Hepatocyte (in vitro differentiated cells): Measurements from ENCODE around the gene XPO4. TPM values are rescaled to one million over a fixed set of nuclear protein-coding genes. Genes with fewer than 3 reads are reported as not detected.

ENCODE experiments used
- DNase-seq: peaks from one replicate; pipeline ENCODE4 v3.0.0-alpha.2; 2016; ENCODE audit warnings: low spot score
- H2AFZ ChIP-seq: fragments of 200-600 bp; sonication (generic); 2 replicates; pipeline ENCODE4 v1.6.0; 2016; ENCODE audit warnings: antibody characterized with exemption, mild to moderate bottlenecking
- H3K27ac ChIP-seq: fragments of 200-600 bp; sonication (generic); 2 replicates; pipeline ENCODE4 v1.5.1; 2016; ENCODE audit warnings: mild to moderate bottlenecking
- H3K27me3 ChIP-seq: fragments of 200-600 bp; sonication (generic); 2 replicates; pipeline ENCODE4 v1.6.1; 2016
- H3K36me3 ChIP-seq: fragments of 200-600 bp; sonication (generic); replicated peaks from 2 replicates; pipeline ENCODE4 v1.5.1; 2016; ENCODE audit warnings: low read depth; ENCODE audit not compliant: insufficient read depth
- H3K4me1 ChIP-seq: fragments of 200-600 bp; sonication (generic); 2 replicates; pipeline ENCODE4 v1.5.1; 2016; ENCODE audit warnings: mild to moderate bottlenecking, moderate library complexity; ENCODE audit not compliant: insufficient read depth
- H3K4me2 ChIP-seq: fragments of 200-600 bp; sonication (generic); 2 replicates; pipeline ENCODE4 v1.6.0; 2016
- H3K4me3 ChIP-seq: fragments of 200-600 bp; sonication (generic); 2 replicates; pipeline ENCODE4 v1.5.1; 2016; ENCODE audit warnings: mild to moderate bottlenecking
- H3K79me2 ChIP-seq: fragments of 200-600 bp; sonication (generic); 2 replicates; pipeline ENCODE4 v1.6.0; 2017; ENCODE audit warnings: mild to moderate bottlenecking
- H3K9me2 ChIP-seq: fragments of 200-600 bp; sonication (generic); replicated peaks from 2 replicates; pipeline ENCODE4 v1.6.0; 2017; ENCODE audit warnings: mild to moderate bottlenecking; ENCODE audit not compliant: insufficient read depth
- H3K9me3 ChIP-seq: fragments of 200-600 bp; sonication (generic); 2 replicates; pipeline ENCODE4 v1.5.1; 2016; ENCODE audit warnings: low read depth, mild to moderate bottlenecking
- H4K20me1 ChIP-seq: fragments of 200-600 bp; sonication (generic); 2 replicates; pipeline ENCODE4 v1.6.0; 2016; ENCODE audit warnings: mild to moderate bottlenecking; ENCODE audit not compliant: insufficient read depth, poor library complexity, severe bottlenecking
- EZH2 ChIP-seq: fragments of 200-600 bp; sonication (generic); IDR thresholded peaks from 2 replicates; pipeline ENCODE4 v1.6.1; 2016; ENCODE audit warnings: antibody characterized with exemption, mild to moderate bottlenecking, borderline replicate concordance
- EZH2phosphoT487 ChIP-seq: fragments of 200-600 bp; sonication (generic); IDR thresholded peaks from one replicate; pipeline ENCODE4 v1.6.1; 2018; ENCODE audit warnings: antibody characterized with exemption, mild to moderate bottlenecking, low read depth, moderate library complexity; ENCODE audit not compliant: unreplicated experiment, severe bottlenecking
- WGBS: methylation state at CpG from one replicate; pipeline ENCODE4 v1.1.6; 2016; ENCODE audit warnings: low lambda C conversion rate; ENCODE audit errors: missing lambda C conversion rate; 5-methylcytosine and 5-hydroxymethylcytosine counted together
- polyA plus RNA-seq: library from polyadenylated mRNA; unstranded; fragments of >200 nt; fragmentation: Nextera tagmentation; extraction: Ambion mirVana; gene quantifications from 2 replicates; pipeline ENCODE4 v1.2.1, GENCODE V29; 2016
- total RNA-seq: library from RNA; depleted of rRNA; stranded (reverse); fragments of >200 nt; gene quantifications from 2 replicates; pipeline ENCODE4 v1.2.3, GENCODE V29; 2014
- TF ChIP-seq, protein P1 (sequence below): fragments of 200-600 bp; sonication (generic); IDR thresholded peaks from 2 replicates; pipeline ENCODE4 v1.5.1; 2016; ENCODE audit warnings: antibody characterized with exemption, mild to moderate bottlenecking; ENCODE audit not compliant: poor library complexity

The XPO4 gene
- total and polyA plus RNA-seq, 2 experiments from 2014 or later: 3.4 to 20.7 TPM

DNA sequence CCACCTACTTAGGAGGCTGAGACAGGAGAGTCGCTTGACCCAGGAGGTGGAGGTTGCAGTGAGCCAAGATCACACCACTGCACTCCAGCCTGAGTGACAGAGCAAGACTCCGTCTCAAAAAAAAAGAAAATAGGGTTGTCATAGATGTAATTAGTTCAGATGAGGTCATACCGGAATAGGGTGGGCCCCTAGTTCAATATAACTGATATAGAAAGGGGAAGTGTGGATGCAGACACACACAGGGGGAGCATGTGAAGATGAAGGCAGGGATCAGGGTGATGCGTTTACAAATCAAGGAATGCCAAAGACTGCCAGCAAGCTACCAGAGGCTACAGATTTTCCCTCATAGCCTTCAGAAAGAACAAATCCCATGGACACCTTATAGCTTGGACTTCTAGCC, 104.5 kb downstream of the XPO4 start:
- Histone ChIP-seq H4K20me1 (no peaks in the 10 kb centered on the region), H3K4me3 (no peak overlapping the region), H3K27me3 (no peaks in the 10 kb centered on the region), H3K4me1 (no peaks in the 10 kb centered on the region), H3K4me2 (no peak overlapping the region), H2AFZ (no peak overlapping the region), H3K9me2 (no peaks in the 10 kb centered on the region), H3K27ac (no peak overlapping the region), H3K36me3 (peaks cover 8% of the 10 kb centered on the region), H3K79me2 (no peaks in the 10 kb centered on the region), H3K9me3 (no peaks in the 10 kb centered on the region)
- WGBS: 99% methylated on average over 4 of the region's 4 CpGs
- no peak for DNase-seq
- TF ChIP-seq, protein P1, sequence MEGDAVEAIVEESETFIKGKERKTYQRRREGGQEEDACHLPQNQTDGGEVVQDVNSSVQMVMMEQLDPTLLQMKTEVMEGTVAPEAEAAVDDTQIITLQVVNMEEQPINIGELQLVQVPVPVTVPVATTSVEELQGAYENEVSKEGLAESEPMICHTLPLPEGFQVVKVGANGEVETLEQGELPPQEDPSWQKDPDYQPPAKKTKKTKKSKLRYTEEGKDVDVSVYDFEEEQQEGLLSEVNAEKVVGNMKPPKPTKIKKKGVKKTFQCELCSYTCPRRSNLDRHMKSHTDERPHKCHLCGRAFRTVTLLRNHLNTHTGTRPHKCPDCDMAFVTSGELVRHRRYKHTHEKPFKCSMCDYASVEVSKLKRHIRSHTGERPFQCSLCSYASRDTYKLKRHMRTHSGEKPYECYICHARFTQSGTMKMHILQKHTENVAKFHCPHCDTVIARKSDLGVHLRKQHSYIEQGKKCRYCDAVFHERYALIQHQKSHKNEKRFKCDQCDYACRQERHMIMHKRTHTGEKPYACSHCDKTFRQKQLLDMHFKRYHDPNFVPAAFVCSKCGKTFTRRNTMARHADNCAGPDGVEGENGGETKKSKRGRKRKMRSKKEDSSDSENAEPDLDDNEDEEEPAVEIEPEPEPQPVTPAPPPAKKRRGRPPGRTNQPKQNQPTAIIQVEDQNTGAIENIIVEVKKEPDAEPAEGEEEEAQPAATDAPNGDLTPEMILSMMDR: no peak
- no peak for TF ChIP-seq EZH2
- no peak for TF ChIP-seq EZH2phosphoT487

DNA sequence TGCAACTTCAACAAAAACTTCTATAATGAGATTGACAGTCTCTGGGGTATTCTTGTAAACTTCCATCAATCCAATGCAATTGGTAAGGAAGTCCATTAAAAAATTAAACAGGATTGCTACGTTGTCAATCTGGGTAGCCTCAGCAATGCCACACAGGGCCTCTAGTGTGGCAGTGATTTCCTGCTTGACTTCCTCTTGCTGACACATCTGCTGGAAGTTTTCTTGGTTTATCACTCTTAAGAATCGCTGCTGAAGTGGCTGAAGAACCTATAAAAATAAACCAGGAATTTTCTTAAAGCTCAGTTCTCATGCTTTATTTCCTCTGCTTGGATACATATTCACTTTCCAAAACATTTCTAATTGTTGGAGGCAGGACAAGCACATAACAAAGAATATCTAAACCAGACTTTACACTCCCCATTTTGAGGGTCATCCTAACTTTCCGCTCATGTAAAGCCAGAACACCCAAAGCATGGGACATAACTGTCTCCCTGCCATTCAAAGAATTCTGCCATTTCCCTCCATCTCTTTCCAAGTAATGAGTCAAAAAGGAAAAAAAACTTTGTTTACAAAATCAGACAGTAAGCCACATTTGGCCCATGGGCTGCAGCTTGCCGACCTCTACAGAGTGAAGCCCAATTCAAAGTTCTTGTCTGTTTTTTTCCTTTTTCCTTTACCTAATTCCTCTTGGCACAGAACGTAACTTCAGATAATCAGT, 105.6 kb downstream of the XPO4 start:
- TF ChIP-seq, protein P1: no peak
- TF ChIP-seq EZH2phosphoT487 (no peak), EZH2 (no peak)
- WGBS: 79% methylated on average over 5 of the region's 5 CpGs
- H3K4me3 ChIP-seq: no peak overlapping the region
- DNase-seq: no peak
- no peaks in the 10 kb centered on the region for H3K9me2 ChIP-seq
- H3K27ac ChIP-seq: no peak overlapping the region
- no peaks in the 10 kb centered on the region for H3K79me2 ChIP-seq
- no peak overlapping the region for H3K4me2 ChIP-seq
- no peaks in the 10 kb centered on the region for H3K9me3 ChIP-seq
- H3K36me3 ChIP-seq: peaks cover 8% of the 10 kb centered on the region
- H3K27me3 ChIP-seq: no peaks in the 10 kb centered on the region
- H3K4me1 ChIP-seq: no peaks in the 10 kb centered on the region
- no peak overlapping the region for H2AFZ ChIP-seq
- no peaks in the 10 kb centered on the region for H4K20me1 ChIP-seq

DNA sequence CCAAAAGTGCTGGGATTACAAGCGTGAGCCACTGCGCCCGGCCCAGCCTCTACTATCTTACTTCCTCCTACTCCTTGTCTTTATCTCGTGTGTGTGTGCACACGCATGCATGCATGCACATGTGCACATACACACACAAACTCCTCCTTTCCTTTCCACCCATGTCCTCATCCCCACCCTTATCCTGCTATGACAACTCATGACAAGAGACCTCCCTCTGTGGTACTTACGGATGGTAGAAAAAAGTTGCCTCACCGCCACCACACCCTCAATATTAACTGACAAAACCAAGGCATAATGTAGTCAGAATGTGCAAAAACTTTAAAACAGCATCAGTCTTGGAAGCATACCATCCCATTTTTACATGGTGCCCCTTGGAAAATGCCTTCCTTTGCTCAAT, 112.9 kb downstream of the XPO4 start:
- H3K9me2 ChIP-seq: no peaks in the 10 kb centered on the region
- over 99% methylated on average over 7 of the region's 7 CpGs for WGBS
- H3K4me3 ChIP-seq: no peak overlapping the region
- DNase-seq: no peak
- no peaks in the 10 kb centered on the region for H3K79me2 ChIP-seq
- no peak overlapping the region for H2AFZ ChIP-seq
- H4K20me1 ChIP-seq: no peaks in the 10 kb centered on the region
- TF ChIP-seq, protein P1: no peak
- no peak for TF ChIP-seq EZH2
- TF ChIP-seq EZH2phosphoT487: no peak
- H3K27me3 ChIP-seq: no peaks in the 10 kb centered on the region
- no peaks in the 10 kb centered on the region for H3K4me1 ChIP-seq
- H3K27ac ChIP-seq: no peak overlapping the region
- H3K36me3 ChIP-seq: peaks cover 6% of the 10 kb centered on the region
- no peak overlapping the region for H3K4me2 ChIP-seq
- no peaks in the 10 kb centered on the region for H3K9me3 ChIP-seq

DNA sequence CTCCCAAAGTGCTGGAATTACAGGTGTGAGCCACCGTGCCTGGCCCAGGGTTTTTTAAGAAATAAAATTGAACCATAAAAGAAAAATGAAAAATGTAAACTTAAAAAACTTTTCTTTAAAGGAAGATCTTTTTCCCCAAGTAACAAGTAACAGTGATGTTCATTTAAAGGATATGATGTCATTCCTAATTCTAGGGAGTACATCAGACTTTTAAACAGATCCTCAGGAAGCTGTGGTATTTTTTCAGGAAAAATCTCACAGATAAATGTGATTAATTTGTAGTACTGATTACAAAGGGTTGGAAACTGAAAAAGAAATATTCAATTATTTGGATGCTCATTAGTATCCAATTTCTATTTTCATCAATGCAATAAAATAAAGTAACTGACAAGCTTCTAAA, 114.2 kb downstream of the XPO4 start:
- no peak overlapping the region for H3K27ac ChIP-seq
- TF ChIP-seq EZH2phosphoT487 (no peak), EZH2 (no peak)
- TF ChIP-seq, protein P1: no peak
- no peak for DNase-seq
- H4K20me1 ChIP-seq: no peaks in the 10 kb centered on the region
- H3K4me1 ChIP-seq: no peaks in the 10 kb centered on the region
- H3K9me2 ChIP-seq: no peaks in the 10 kb centered on the region
- 100% methylated on average over 1 of the region's 1 CpG for WGBS
- no peak overlapping the region for H3K4me2 ChIP-seq
- H3K9me3 ChIP-seq: no peaks in the 10 kb centered on the region
- H3K36me3 ChIP-seq: peaks cover 6% of the 10 kb centered on the region
- H3K27me3 ChIP-seq: no peaks in the 10 kb centered on the region
- H3K79me2 ChIP-seq: no peaks in the 10 kb centered on the region
- H2AFZ ChIP-seq: no peak overlapping the region
- no peak overlapping the region for H3K4me3 ChIP-seq
